CD4-positive, CD25-positive, alpha-beta regulatory T cell (primary cell): ENCODE data around the gene ERAP2. TPM values are rescaled to one million over a fixed set of nuclear protein-coding genes. Genes with fewer than 3 reads are reported as not detected.
"Not testable (repeated sequence)": the region's sequence is repeated elsewhere in the genome, so short reads cannot be mapped to it uniquely, and the experiment has no call there.

Experiments
- ATAC-seq, 2 donors: fragments of 150-1000 bp; cut with Tn5 transposase; one replicate each; pipeline ENCODE4 v1.10.0; 2021; ENCODE audit warnings: low read depth in 2 of 2, moderate number of reproducible peaks in 2 of 2, moderate library complexity in 1 of 2
- DNase-seq, 3 donors: peaks; one replicate each; pipeline versions ENCODE4 v3.0.0 to v3.0.0-alpha.2; 2012 to 2022; ENCODE audit warnings: mixed read lengths in 1 of 3
- H3K27ac ChIP-seq: one replicate; pipeline ENCODE4 v1.7.0; 2013; ENCODE audit warnings: mild to moderate bottlenecking, low read length; ENCODE audit not compliant: insufficient read depth, poor library complexity, severe bottlenecking
- H3K27me3 ChIP-seq: one replicate; pipeline ENCODE4 v1.7.0; 2013; ENCODE audit warnings: low read length; ENCODE audit not compliant: control insufficient read depth, insufficient read depth
- H3K36me3 ChIP-seq: one replicate; pipeline ENCODE4 v1.7.0; 2013; ENCODE audit warnings: mild to moderate bottlenecking, low read length, moderate library complexity; ENCODE audit not compliant: control insufficient read depth, insufficient read depth
- H3K4me1 ChIP-seq: 2 replicates; pipeline ENCODE4 v1.7.0; 2013; ENCODE audit warnings: mild to moderate bottlenecking, low read length; ENCODE audit not compliant: insufficient read depth, control insufficient read depth, poor library complexity, severe bottlenecking
- H3K4me3 ChIP-seq: one replicate; pipeline ENCODE4 v1.7.0; 2013; ENCODE audit warnings: low read depth, mild to moderate bottlenecking, low read length, moderate library complexity
- H3K9me3 ChIP-seq, 2 experiments: 1 replicate in 1 of 2; 2 replicates in 1 of 2; pipeline ENCODE4 v1.7.0; 2013; ENCODE audit warnings: low read length in 2 of 2, mild to moderate bottlenecking in 1 of 2, moderate library complexity in 1 of 2; ENCODE audit not compliant: control insufficient read depth in 2 of 2
- H3K27ac Mint-ChIP-seq, 3 donors: one replicate each; pipeline ENCODE4 v1.8.0; 2020 to 2022; ENCODE audit warnings: mild to moderate bottlenecking in 3 of 3, mixed read lengths in 3 of 3, moderate library complexity in 2 of 3
- H3K27me3 Mint-ChIP-seq: one replicate; pipeline ENCODE4 v1.8.0; 2022; ENCODE audit warnings: mild to moderate bottlenecking, mixed read lengths
- H3K36me3 Mint-ChIP-seq: one replicate; pipeline ENCODE4 v1.8.0; 2020; ENCODE audit warnings: mixed read lengths
- H3K4me1 Mint-ChIP-seq, 4 donors: one replicate each; pipeline ENCODE4 v1.8.0; 2020 to 2022; ENCODE audit warnings: mixed read lengths in 4 of 4, mild to moderate bottlenecking in 1 of 4
- H3K4me3 Mint-ChIP-seq, 4 donors: one replicate each; pipeline ENCODE4 v1.8.0; 2020 to 2022; ENCODE audit warnings: mild to moderate bottlenecking in 4 of 4, mixed read lengths in 4 of 4, moderate library complexity in 3 of 4
- H3K9me3 Mint-ChIP-seq, 7 donors: one replicate each; pipeline ENCODE4 v1.8.0; 2020 to 2022; ENCODE audit warnings: mixed read lengths in 7 of 7, mild to moderate bottlenecking in 3 of 7, moderate library complexity in 2 of 7
- polyA plus RNA-seq, 4 donors: library from polyadenylated mRNA; unstranded; fragments of 300-500 nt; fragmentation: Illumina TruSeq; gene quantifications; one replicate each; pipeline ENCODE4 v1.2.3, GENCODE V29; 2021
- total RNA-seq: library from RNA; stranded (reverse); gene quantifications from one replicate; pipeline ENCODE4 v1.2.3, GENCODE V29; 2022

The ERAP2 gene
- total and polyA plus RNA-seq, 5 donors from 2014 or later: 9.5 to 134 (median 117) TPM

- peaks cover 0 to 13% (median 1%) of the 10 kb centered on the region in 4 donors for H3K4me1 Mint-ChIP-seq
These were observed 37.2 kb upstream of the ERAP2 start for GRCh38 chr5:96839071-96839592.

GRCh38 chr5:96841931-96842330, 34.4 kb upstream of the ERAP2 start:
- not testable (repeated sequence) for H3K4me1 ChIP-seq, H3K9me3 ChIP-seq, H3K27me3 ChIP-seq, H3K27ac Mint-ChIP-seq, H3K36me3 Mint-ChIP-seq, H3K36me3 ChIP-seq, H3K27ac ChIP-seq, H3K4me3 ChIP-seq, H3K4me3 Mint-ChIP-seq, DNase-seq, ATAC-seq, H3K9me3 Mint-ChIP-seq, H3K4me1 Mint-ChIP-seq
- H3K27me3 Mint-ChIP-seq: peaks cover 10% of the 10 kb centered on the region

More at GRCh38 chr5:96839071-96839592, 37.2 kb upstream of the ERAP2 start:
- Histone ChIP-seq H3K4me3 (no peak overlapping the region), H3K36me3 (no peaks in the 10 kb centered on the region), H3K27me3 (no peaks in the 10 kb centered on the region), H3K27ac (no peak overlapping the region), H3K9me3 (no peaks in the 10 kb centered on the region), H3K4me1 (no peaks in the 10 kb centered on the region)
- H3K4me3 Mint-ChIP-seq: no peak overlapping the region
- ATAC-seq (no peak), DNase-seq (no peak)
- no peaks in the 10 kb centered on the region for H3K36me3 Mint-ChIP-seq
- H3K9me3 Mint-ChIP-seq: peaks cover 0 to 2% (median 0%) of the 10 kb centered on the region in 7 donors
- peak overlapping the region in 2 of 3 donors; percentile 9 to 20 for H3K27ac Mint-ChIP-seq
- peaks cover 22% of the 10 kb centered on the region for H3K27me3 Mint-ChIP-seq

GRCh38 chr5:96843140-96843539, 33.2 kb upstream of the ERAP2 start:
- Histone ChIP-seq H3K9me3 (no peaks in the 10 kb centered on the region), H3K36me3 (no peaks in the 10 kb centered on the region), H3K27ac (no peak overlapping the region), H3K4me1 (no peaks in the 10 kb centered on the region), H3K27me3 (peaks cover 3% of the 10 kb centered on the region), H3K4me3 (no peak overlapping the region)
- ATAC-seq (no peak), DNase-seq (no peak)
- Mint-ChIP-seq H3K4me3 (no peak overlapping the region), H3K27ac (no peak overlapping the region), H3K27me3 (peaks cover 18% of the 10 kb centered on the region), H3K9me3 (peaks cover 0 to 4% (median 0%) of the 10 kb centered on the region in 7 donors), H3K36me3 (no peaks in the 10 kb centered on the region), H3K4me1 (peaks cover 0 to 9% (median 3%) of the 10 kb centered on the region in 4 donors)

GRCh38 chr5:96844481-96844990, 31.8 kb upstream of the ERAP2 start:
- ATAC-seq: no peak
- Mint-ChIP-seq H3K4me3 (no peak overlapping the region), H3K36me3 (no peaks in the 10 kb centered on the region), H3K9me3 (peaks cover 0 to 8% (median 0%) of the 10 kb centered on the region in 7 donors), H3K27me3 (peaks cover 25% of the 10 kb centered on the region), H3K4me1 (peaks cover 0 to 6% (median 2%) of the 10 kb centered on the region in 4 donors), H3K27ac (no peak overlapping the region)
- no peak overlapping the region for H3K27ac ChIP-seq
- no peaks in the 10 kb centered on the region for H3K4me1 ChIP-seq
- no peaks in the 10 kb centered on the region for H3K9me3 ChIP-seq
- DNase-seq: no peak
- no peak overlapping the region for H3K4me3 ChIP-seq
- H3K27me3 ChIP-seq: peaks cover 3% of the 10 kb centered on the region
- H3K36me3 ChIP-seq: no peaks in the 10 kb centered on the region

GRCh38 chr5:96851312-96852062, 24.8 kb upstream of the ERAP2 start:
- DNase-seq: no peak
- no peak overlapping the region for H3K4me3 ChIP-seq
- H3K27ac Mint-ChIP-seq: no peak overlapping the region
- no peak overlapping the region for H3K27ac ChIP-seq
- H3K9me3 Mint-ChIP-seq: peaks cover 0 to 7% (median 0%) of the 10 kb centered on the region in 7 donors
- no peaks in the 10 kb centered on the region for H3K36me3 Mint-ChIP-seq
- peaks cover 48% of the 10 kb centered on the region for H3K27me3 Mint-ChIP-seq
- ATAC-seq: no peak
- H3K4me1 Mint-ChIP-seq: peaks cover 0 to 6% (median 0%) of the 10 kb centered on the region in 4 donors
- no peaks in the 10 kb centered on the region for H3K36me3 ChIP-seq
- H3K4me3 Mint-ChIP-seq: no peak overlapping the region
- H3K9me3 ChIP-seq: no peaks in the 10 kb centered on the region
- H3K27me3 ChIP-seq: peaks cover 5% of the 10 kb centered on the region
- H3K4me1 ChIP-seq: no peaks in the 10 kb centered on the region

GRCh38 chr5:96852759-96853158, 23.5 kb upstream of the ERAP2 start:
- Mint-ChIP-seq H3K27ac (no peak overlapping the region), H3K4me3 (no peak overlapping the region), H3K4me1 (no peaks in the 10 kb centered on the region), H3K9me3 (peaks cover 0 to 5% (median 0%) of the 10 kb centered on the region in 7 donors), H3K27me3 (peaks cover 42% of the 10 kb centered on the region), H3K36me3 (no peaks in the 10 kb centered on the region)
- Histone ChIP-seq H3K36me3 (no peaks in the 10 kb centered on the region), H3K4me3 (no peak overlapping the region), H3K27me3 (peaks cover 2% of the 10 kb centered on the region), H3K4me1 (no peaks in the 10 kb centered on the region), H3K27ac (no peak overlapping the region), H3K9me3 (no peaks in the 10 kb centered on the region)
- ATAC-seq (no peak), DNase-seq (no peak)

- DNase-seq: no peak
- no peak for ATAC-seq
- Histone ChIP-seq H3K9me3 (no peaks in the 10 kb centered on the region), H3K36me3 (no peaks in the 10 kb centered on the region), H3K27me3 (peaks cover 2% of the 10 kb centered on the region), H3K4me1 (no peaks in the 10 kb centered on the region), H3K27ac (no peak overlapping the region), H3K4me3 (no peak overlapping the region)
- no peaks in the 10 kb centered on the region for H3K36me3 Mint-ChIP-seq
- peaks cover 0 to 5% (median 0%) of the 10 kb centered on the region in 7 donors for H3K9me3 Mint-ChIP-seq
- H3K4me3 Mint-ChIP-seq: no peak overlapping the region
- H3K27me3 Mint-ChIP-seq: peaks cover 31% of the 10 kb centered on the region
- H3K27ac Mint-ChIP-seq: no peak overlapping the region
- H3K4me1 Mint-ChIP-seq: no peaks in the 10 kb centered on the region
These were observed 22.2 kb upstream of the ERAP2 start for GRCh38 chr5:96854067-96854466.
